WTC11 (cell line): ENCODE results near the gene BMP2K. TPM values are rescaled to one million over a fixed set of nuclear protein-coding genes. Genes with fewer than 3 reads are reported as not detected.

ENCODE experiments used
- ATAC-seq: fragments of 200-7000 bp; cut with Tn5 transposase; 2 replicates; pipeline ENCODE4 v1.10.0; 2021; ENCODE audit warnings: mild to moderate bottlenecking, moderate library complexity
- CTCF ChIA-PET: fragments of 300-600 bp; sonication (Branson Sonifier 250); formaldehyde crosslinking; loops from one replicate; lab custom pipeline; 2021; ENCODE audit warnings: antibody characterized with exemption; lab: Charles Lee
- POLR2A ChIA-PET: fragments of 350-600 bp; sonication (Branson Sonifier 250); formaldehyde crosslinking; loops from one replicate; lab custom pipeline; 2021; ENCODE audit warnings: antibody characterized with exemption; lab: Charles Lee
- DNase-seq: peaks from one replicate; pipeline ENCODE4 v3.0.0; 2021; ENCODE audit warnings: low spot score
- H3K27ac Mint-ChIP-seq: 2 replicates; pipeline ENCODE4 v1.8.0; 2021; ENCODE audit warnings: mixed read lengths
- H3K27me3 Mint-ChIP-seq: 2 replicates; pipeline ENCODE4 v1.8.0; 2021; ENCODE audit warnings: low read depth, mild to moderate bottlenecking, moderate library complexity, mixed read lengths
- H3K36me3 Mint-ChIP-seq: 2 replicates; pipeline ENCODE4 v1.8.0; 2021; ENCODE audit warnings: mixed read lengths
- H3K4me1 Mint-ChIP-seq: 2 replicates; pipeline ENCODE4 v1.8.0; 2022; ENCODE audit warnings: mixed read lengths
- H3K4me3 Mint-ChIP-seq: 2 replicates; pipeline ENCODE4 v1.8.0; 2021; ENCODE audit warnings: mild to moderate bottlenecking, moderate library complexity, mixed read lengths
- H3K9me3 Mint-ChIP-seq: 2 replicates; pipeline ENCODE4 v1.8.0; 2021; ENCODE audit warnings: mixed read lengths
- CBFB ChIP-seq: sonication (generic); formaldehyde crosslinking; IDR thresholded peaks from 2 replicates; pipeline ENCODE4 v1.8.1; 2022; ENCODE audit warnings: mild to moderate bottlenecking, low read depth, missing genetic modification reagents
- CREM ChIP-seq: sonication (generic); formaldehyde crosslinking; IDR thresholded peaks from 2 replicates; pipeline ENCODE4 v1.8.1; 2022; ENCODE audit warnings: mild to moderate bottlenecking, missing genetic modification reagents, moderate library complexity
- ESRRA ChIP-seq: sonication (generic); formaldehyde crosslinking; IDR thresholded peaks from 2 replicates; pipeline ENCODE4 v1.8.1; 2022; ENCODE audit warnings: mild to moderate bottlenecking, missing genetic modification reagents, borderline replicate concordance
- FOXJ3 ChIP-seq: sonication (generic); formaldehyde crosslinking; IDR thresholded peaks from 2 replicates; pipeline ENCODE4 v1.9.0; 2021; ENCODE audit warnings: missing genetic modification reagents, mild to moderate bottlenecking, borderline replicate concordance
- FOXP1 ChIP-seq: sonication (generic); formaldehyde crosslinking; IDR thresholded peaks from 2 replicates; pipeline ENCODE4 v1.8.0; 2022; ENCODE audit warnings: missing genetic modification reagents, mild to moderate bottlenecking, moderate library complexity, borderline replicate concordance
- JUN ChIP-seq: sonication (generic); formaldehyde crosslinking; IDR thresholded peaks from 2 replicates; pipeline ENCODE4 v1.8.0; 2023; ENCODE audit warnings: mild to moderate bottlenecking, missing genetic modification reagents
- PRRX2 ChIP-seq: fragments of 250-450 bp; sonication (Bioruptor Pico); IDR thresholded peaks from 2 replicates; pipeline ENCODE4 v1.8.0; 2021; ENCODE audit warnings: mild to moderate bottlenecking
- RORB ChIP-seq: fragments of 250-450 bp; sonication (Bioruptor Pico); IDR thresholded peaks from 2 replicates; pipeline ENCODE4 v1.9.0; 2021; ENCODE audit warnings: mild to moderate bottlenecking
- TCF7 ChIP-seq: sonication (generic); formaldehyde crosslinking; IDR thresholded peaks from 2 replicates; pipeline ENCODE4 v1.8.0; 2022; ENCODE audit warnings: mild to moderate bottlenecking, low read depth, missing genetic modification reagents, moderate library complexity
- ZBTB21 ChIP-seq: sonication (generic); formaldehyde crosslinking; IDR thresholded peaks from 2 replicates; pipeline ENCODE4 v1.8.1; 2023; ENCODE audit warnings: mild to moderate bottlenecking, missing genetic modification reagents, borderline replicate concordance
- ZNF219 ChIP-seq: sonication (generic); formaldehyde crosslinking; IDR thresholded peaks from 2 replicates; pipeline ENCODE4 v1.8.0; 2023; ENCODE audit warnings: missing genetic modification reagents, mild to moderate bottlenecking, borderline replicate concordance
- ZNF416 ChIP-seq: fragments of 250-450 bp; sonication (Bioruptor Pico); IDR thresholded peaks from 2 replicates; pipeline ENCODE4 v1.9.0; 2021; ENCODE audit warnings: mild to moderate bottlenecking, inconsistent platforms
- total RNA-seq: library from RNA; stranded (reverse); gene quantifications from 3 replicates; pipeline ENCODE4 v1.2.3, GENCODE V29; 2021
- TF ChIP-seq, protein P1 (sequence below): sonication (generic); formaldehyde crosslinking; conservative IDR thresholded peaks from 2 replicates; pipeline ENCODE4 v1.8.1; 2022; ENCODE audit warnings: mild to moderate bottlenecking, missing genetic modification reagents
- TF ChIP-seq, protein P2 (sequence below): fragments of 250-450 bp; sonication (Bioruptor Pico); IDR thresholded peaks from 2 replicates; pipeline ENCODE4 v1.9.0; 2021; ENCODE audit warnings: mild to moderate bottlenecking
- TF ChIP-seq, protein P3 (sequence below): sonication (generic); formaldehyde crosslinking; IDR thresholded peaks from 2 replicates; pipeline ENCODE4 v1.8.1; 2022; ENCODE audit warnings: low read depth, missing genetic modification reagents, borderline replicate concordance
- TF ChIP-seq, protein P4 (sequence below): sonication (generic); formaldehyde crosslinking; IDR thresholded peaks from 2 replicates; pipeline ENCODE4 v1.8.0; 2023; ENCODE audit warnings: missing genetic modification reagents, mild to moderate bottlenecking, borderline replicate concordance
- TF ChIP-seq, protein P5 (sequence below): sonication (generic); formaldehyde crosslinking; IDR thresholded peaks from 2 replicates; pipeline ENCODE4 v1.8.0; 2022; ENCODE audit warnings: mild to moderate bottlenecking, missing genetic modification reagents
- TF ChIP-seq, protein P6 (sequence below): fragments of 250-450 bp; sonication (Bioruptor Pico); IDR thresholded peaks from 2 replicates; pipeline ENCODE4 v1.9.0; 2021; ENCODE audit warnings: mild to moderate bottlenecking, borderline replicate concordance
- TF ChIP-seq, protein P7 (sequence below): fragments of 200-600 bp; IDR thresholded peaks from 2 replicates; pipeline ENCODE4 v1.8.0; 2022; ENCODE audit warnings: antibody characterized with exemption

Gene BMP2K
- total RNA-seq, 1 experiment from 2014 or later = 19.9 TPM

DNA sequence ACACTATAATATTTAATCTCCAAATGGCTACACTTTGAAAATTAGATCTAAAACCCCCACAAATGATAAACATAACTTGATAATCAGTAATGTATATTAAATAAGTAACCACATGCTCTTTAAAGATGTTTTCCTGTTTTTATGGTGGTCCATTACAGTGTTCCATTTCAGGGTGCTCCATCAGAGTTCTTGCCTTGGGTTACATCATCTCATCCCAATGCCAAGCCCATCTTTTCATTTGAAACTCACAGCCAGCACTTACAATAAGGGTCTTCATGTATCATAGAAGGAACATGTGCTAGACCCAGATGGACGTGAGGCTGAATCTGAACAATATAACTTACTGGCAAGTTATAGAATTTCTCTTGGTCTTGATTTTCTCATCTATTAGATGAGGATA, 173.6 kb downstream of the BMP2K start:
- ChIA-PET POLR2A (no interaction called here), CTCF (no interaction called here)
- no peaks in the 10 kb centered on the region; the same call in 1 of the 2 replicates for H3K9me3 Mint-ChIP-seq
- TF ChIP-seq, protein P1, sequence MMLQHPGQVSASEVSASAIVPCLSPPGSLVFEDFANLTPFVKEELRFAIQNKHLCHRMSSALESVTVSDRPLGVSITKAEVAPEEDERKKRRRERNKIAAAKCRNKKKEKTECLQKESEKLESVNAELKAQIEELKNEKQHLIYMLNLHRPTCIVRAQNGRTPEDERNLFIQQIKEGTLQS (CRISPR knock-in tag) = no peak
- TF ChIP-seq CBFB (CRISPR knock-in tag) (no peak), ZNF416 (no peak), FOXP1 (CRISPR knock-in tag) (no peak), ESRRA (CRISPR knock-in tag) (no peak), JUN (CRISPR knock-in tag) (no peak), ZNF219 (CRISPR knock-in tag) (no peak), RORB (CRISPR knock-in tag) (no peak), PRRX2 (CRISPR knock-in tag) (no peak), CREM (no peak), FOXJ3 (CRISPR knock-in tag) (no peak), ZBTB21 (CRISPR knock-in tag) (no peak), TCF7 (no peak)
- TF ChIP-seq, protein P2, sequence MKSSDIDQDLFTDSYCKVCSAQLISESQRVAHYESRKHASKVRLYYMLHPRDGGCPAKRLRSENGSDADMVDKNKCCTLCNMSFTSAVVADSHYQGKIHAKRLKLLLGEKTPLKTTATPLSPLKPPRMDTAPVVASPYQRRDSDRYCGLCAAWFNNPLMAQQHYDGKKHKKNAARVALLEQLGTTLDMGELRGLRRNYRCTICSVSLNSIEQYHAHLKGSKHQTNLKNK (CRISPR knock-in tag) = no peak
- TF ChIP-seq, protein P3, sequence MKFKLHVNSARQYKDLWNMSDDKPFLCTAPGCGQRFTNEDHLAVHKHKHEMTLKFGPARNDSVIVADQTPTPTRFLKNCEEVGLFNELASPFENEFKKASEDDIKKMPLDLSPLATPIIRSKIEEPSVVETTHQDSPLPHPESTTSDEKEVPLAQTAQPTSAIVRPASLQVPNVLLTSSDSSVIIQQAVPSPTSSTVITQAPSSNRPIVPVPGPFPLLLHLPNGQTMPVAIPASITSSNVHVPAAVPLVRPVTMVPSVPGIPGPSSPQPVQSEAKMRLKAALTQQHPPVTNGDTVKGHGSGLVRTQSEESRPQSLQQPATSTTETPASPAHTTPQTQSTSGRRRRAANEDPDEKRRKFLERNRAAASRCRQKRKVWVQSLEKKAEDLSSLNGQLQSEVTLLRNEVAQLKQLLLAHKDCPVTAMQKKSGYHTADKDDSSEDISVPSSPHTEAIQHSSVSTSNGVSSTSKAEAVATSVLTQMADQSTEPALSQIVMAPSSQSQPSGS (CRISPR knock-in tag) = no peak
- TF ChIP-seq, protein P4, sequence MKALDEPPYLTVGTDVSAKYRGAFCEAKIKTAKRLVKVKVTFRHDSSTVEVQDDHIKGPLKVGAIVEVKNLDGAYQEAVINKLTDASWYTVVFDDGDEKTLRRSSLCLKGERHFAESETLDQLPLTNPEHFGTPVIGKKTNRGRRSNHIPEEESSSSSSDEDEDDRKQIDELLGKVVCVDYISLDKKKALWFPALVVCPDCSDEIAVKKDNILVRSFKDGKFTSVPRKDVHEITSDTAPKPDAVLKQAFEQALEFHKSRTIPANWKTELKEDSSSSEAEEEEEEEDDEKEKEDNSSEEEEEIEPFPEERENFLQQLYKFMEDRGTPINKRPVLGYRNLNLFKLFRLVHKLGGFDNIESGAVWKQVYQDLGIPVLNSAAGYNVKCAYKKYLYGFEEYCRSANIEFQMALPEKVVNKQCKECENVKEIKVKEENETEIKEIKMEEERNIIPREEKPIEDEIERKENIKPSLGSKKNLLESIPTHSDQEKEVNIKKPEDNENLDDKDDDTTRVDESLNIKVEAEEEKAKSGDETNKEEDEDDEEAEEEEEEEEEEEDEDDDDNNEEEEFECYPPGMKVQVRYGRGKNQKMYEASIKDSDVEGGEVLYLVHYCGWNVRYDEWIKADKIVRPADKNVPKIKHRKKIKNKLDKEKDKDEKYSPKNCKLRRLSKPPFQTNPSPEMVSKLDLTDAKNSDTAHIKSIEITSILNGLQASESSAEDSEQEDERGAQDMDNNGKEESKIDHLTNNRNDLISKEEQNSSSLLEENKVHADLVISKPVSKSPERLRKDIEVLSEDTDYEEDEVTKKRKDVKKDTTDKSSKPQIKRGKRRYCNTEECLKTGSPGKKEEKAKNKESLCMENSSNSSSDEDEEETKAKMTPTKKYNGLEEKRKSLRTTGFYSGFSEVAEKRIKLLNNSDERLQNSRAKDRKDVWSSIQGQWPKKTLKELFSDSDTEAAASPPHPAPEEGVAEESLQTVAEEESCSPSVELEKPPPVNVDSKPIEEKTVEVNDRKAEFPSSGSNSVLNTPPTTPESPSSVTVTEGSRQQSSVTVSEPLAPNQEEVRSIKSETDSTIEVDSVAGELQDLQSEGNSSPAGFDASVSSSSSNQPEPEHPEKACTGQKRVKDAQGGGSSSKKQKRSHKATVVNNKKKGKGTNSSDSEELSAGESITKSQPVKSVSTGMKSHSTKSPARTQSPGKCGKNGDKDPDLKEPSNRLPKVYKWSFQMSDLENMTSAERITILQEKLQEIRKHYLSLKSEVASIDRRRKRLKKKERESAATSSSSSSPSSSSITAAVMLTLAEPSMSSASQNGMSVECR (CRISPR knock-in tag) = no peak
- TF ChIP-seq, protein P5, sequence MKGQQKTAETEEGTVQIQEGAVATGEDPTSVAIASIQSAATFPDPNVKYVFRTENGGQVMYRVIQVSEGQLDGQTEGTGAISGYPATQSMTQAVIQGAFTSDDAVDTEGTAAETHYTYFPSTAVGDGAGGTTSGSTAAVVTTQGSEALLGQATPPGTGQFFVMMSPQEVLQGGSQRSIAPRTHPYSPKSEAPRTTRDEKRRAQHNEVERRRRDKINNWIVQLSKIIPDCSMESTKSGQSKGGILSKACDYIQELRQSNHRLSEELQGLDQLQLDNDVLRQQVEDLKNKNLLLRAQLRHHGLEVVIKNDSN (CRISPR knock-in tag) = no peak
- TF ChIP-seq, protein P6, sequence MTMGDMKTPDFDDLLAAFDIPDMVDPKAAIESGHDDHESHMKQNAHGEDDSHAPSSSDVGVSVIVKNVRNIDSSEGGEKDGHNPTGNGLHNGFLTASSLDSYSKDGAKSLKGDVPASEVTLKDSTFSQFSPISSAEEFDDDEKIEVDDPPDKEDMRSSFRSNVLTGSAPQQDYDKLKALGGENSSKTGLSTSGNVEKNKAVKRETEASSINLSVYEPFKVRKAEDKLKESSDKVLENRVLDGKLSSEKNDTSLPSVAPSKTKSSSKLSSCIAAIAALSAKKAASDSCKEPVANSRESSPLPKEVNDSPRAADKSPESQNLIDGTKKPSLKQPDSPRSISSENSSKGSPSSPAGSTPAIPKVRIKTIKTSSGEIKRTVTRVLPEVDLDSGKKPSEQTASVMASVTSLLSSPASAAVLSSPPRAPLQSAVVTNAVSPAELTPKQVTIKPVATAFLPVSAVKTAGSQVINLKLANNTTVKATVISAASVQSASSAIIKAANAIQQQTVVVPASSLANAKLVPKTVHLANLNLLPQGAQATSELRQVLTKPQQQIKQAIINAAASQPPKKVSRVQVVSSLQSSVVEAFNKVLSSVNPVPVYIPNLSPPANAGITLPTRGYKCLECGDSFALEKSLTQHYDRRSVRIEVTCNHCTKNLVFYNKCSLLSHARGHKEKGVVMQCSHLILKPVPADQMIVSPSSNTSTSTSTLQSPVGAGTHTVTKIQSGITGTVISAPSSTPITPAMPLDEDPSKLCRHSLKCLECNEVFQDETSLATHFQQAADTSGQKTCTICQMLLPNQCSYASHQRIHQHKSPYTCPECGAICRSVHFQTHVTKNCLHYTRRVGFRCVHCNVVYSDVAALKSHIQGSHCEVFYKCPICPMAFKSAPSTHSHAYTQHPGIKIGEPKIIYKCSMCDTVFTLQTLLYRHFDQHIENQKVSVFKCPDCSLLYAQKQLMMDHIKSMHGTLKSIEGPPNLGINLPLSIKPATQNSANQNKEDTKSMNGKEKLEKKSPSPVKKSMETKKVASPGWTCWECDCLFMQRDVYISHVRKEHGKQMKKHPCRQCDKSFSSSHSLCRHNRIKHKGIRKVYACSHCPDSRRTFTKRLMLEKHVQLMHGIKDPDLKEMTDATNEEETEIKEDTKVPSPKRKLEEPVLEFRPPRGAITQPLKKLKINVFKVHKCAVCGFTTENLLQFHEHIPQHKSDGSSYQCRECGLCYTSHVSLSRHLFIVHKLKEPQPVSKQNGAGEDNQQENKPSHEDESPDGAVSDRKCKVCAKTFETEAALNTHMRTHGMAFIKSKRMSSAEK (CRISPR knock-in tag) = no peak
- TF ChIP-seq, protein P7, sequence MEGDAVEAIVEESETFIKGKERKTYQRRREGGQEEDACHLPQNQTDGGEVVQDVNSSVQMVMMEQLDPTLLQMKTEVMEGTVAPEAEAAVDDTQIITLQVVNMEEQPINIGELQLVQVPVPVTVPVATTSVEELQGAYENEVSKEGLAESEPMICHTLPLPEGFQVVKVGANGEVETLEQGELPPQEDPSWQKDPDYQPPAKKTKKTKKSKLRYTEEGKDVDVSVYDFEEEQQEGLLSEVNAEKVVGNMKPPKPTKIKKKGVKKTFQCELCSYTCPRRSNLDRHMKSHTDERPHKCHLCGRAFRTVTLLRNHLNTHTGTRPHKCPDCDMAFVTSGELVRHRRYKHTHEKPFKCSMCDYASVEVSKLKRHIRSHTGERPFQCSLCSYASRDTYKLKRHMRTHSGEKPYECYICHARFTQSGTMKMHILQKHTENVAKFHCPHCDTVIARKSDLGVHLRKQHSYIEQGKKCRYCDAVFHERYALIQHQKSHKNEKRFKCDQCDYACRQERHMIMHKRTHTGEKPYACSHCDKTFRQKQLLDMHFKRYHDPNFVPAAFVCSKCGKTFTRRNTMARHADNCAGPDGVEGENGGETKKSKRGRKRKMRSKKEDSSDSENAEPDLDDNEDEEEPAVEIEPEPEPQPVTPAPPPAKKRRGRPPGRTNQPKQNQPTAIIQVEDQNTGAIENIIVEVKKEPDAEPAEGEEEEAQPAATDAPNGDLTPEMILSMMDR = no peak
- peaks cover 3% of the 10 kb centered on the region; the same call in 1 of the 2 replicates for H3K27me3 Mint-ChIP-seq
- no peak for ATAC-seq
- no peaks in the 10 kb centered on the region for H3K36me3 Mint-ChIP-seq
- H3K27ac Mint-ChIP-seq = no peak overlapping the region
- no peak overlapping the region for H3K4me3 Mint-ChIP-seq
- DNase-seq = no peak
- H3K4me1 Mint-ChIP-seq = no peaks in the 10 kb centered on the region
